Stimulated activated CD4-positive, alpha-beta T cell treated with anti-CD3 and anti-CD28 coated beads, Interleukin-1b, Interleukin-23, amount 100 ng/mL, for 4 hours (primary cell): ENCODE measurements around the gene TRAF3IP1.
"Not testable (repeated sequence)": the region's sequence is repeated elsewhere in the genome, so short reads cannot be mapped to it uniquely, and the experiment has no call there.

Source experiments
- DNase-seq, 2 donors: peaks; one replicate each; pipeline ENCODE4 v3.0.0-alpha.2; 2020; ENCODE audit warnings: low read depth in 2 of 2

TRAF3IP1 gene

GRCh38 chr2:238426568-238427434 lies 106.5 kb downstream of the TRAF3IP1 start, which contains the start of gene ASB1:
Gene ASB1, plus strand, starts transcription at chr2:238426927. Its CDS starts 144 bp downstream, at chr2:238427071.
- peak; percentile 71 to 74 for DNase-seq

DNA sequence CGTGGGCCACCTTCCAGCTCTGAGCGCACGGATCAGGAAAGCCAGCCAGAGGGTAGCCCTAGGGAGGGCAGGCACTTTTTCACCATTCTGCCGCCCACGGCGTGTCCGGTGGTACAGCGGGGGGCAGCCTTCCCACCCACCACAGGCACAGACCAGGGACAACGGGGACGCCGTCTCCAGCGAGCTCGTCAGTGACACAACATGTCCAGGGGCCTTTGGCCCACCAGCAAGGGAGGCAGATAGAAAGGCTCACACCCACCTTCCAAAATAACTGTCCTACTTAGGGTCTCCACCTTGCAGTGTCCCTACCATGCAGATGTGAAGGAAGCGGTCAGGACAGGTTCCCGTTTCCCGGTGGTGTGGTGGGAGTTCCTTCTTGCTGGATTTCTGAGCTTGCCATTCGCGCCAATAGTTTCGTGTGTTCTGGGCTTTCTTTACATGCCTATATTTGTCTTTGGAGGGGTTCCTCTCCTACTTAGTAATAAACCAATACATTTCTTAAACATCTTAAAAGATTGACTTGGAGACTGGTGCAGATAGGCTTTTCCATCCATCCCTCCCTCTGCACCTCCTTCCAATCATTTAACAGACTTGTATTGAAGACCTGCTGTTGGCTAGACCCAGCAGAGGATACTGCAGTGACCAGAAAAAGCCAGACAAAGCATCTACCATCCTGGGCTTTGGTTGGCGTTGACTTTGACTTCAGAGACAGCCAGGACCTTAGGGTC lies 107.3 kb downstream of the TRAF3IP1 start:
- no peak for DNase-seq

GRCh38 chr2:238428866-238429265 lies 108.5 kb downstream of the TRAF3IP1 start:
- DNase-seq = no peak

- DNase-seq = no peak
Measured at GRCh38 chr2:238430781-238431180, 110.5 kb downstream of the TRAF3IP1 start.

DNA sequence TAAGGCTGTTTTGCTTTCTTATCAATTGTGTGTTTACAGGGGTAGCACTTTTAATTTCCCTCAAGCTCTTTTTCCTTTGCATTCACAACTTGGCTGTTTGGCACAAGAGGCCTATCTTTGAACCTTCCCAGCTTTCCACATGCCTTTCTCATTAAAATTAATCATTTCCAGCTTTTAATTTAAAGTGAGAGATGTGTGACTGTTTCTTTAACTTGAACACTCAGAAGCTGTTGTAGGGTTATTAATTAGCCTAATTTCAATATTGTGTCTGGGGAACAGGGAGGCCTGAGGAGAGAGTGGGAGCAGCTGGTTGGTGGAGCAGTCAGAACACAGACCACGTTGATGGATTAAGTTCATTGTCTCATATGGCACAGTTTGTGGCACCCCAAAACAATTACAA lies 111.1 kb downstream of the TRAF3IP1 start:
- DNase-seq = no peak

DNA sequence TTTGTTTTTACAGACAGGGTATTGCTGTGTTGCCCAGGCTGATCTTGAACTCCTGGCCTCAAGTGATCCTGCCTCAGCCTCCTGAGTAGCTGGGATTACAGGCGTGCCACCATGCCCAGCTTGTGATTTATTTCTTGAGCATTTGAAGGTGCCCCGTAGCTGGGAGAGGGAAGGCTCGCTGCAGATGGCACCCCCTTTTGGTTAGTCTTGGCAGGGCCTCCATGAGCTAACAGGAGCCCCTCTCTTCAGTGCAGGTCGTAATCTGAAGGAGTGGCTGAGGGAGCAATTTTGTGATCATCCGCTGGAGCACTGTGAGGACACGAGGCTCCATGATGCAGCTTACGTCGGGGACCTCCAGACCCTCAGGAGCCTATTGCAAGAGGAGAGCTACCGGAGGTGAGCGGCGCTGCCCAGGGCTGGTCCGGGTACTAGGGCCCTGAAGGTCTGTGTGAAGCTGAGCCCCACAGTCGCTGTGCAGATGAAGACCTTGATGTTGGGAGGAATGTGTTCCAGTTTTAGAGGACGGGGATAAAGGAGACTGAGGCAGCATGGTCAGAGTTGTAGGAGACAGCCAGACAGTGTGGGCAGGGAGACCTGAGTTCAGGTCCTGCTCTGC lies 113.1 kb downstream of the TRAF3IP1 start:
- DNase-seq = no peak

DNA sequence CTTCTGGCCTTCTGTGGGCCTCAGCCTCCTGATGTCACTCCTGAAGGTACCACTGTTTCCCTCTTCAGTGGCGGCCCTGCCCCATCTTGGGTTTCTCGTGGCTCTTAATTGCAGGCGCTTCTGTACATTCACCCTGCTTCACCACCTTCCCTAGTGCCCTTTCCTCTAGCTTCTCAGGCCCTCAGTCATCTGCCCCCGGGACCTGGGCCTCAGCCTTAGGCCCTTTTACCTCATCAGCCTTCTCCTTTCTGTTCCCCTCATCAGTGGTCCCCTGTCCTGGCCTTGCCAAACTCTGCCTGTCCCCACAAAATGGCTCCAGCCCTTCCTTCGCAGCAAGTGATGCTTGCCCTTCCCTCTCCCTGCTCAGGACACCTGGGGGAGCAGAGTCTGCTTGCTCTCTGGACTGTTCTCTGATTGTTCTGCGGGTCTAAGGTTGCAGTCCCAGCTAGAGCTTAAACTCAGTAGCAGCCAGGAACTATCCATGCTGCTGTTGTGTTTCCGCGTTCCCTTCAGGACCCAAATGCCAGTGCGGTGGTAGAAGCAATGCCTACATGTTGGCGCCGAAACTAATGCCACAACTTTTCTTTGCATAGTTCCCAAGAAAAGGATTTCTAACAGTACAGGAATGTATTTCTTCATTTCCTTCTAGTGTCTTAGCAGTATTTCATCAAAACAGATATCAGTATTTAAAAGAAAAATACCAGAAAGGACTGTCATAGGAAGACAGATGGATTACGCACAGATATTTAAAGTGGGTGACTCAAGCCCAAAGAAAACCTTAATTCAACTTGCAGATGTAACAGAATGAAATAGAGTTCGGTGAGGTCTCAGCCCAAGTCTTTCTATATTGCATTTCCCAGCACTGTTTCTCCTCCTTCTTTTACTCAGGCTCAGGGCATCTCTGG lies 113.9 kb downstream of the TRAF3IP1 start:
- DNase-seq = no peak

GRCh38 chr2:238434846-238435751 lies 114.8 kb downstream of the TRAF3IP1 start:
- DNase-seq = no peak

DNA sequence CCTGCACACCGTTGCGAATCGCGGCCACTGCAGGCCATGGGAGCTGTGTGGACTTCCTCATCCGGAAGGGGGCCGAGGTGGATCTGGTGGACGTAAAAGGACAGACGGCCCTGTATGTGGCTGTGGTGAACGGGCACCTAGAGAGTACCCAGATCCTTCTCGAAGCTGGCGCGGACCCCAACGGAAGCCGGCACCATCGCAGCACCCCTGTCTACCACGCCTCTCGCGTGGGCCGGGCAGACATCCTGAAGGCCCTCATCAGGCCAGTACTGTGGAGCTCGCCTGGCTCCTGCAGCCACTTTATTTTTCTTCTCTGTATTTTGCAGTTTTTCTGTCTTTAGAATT lies 115.4 kb downstream of the TRAF3IP1 start:
- DNase-seq = no peak

- peak; percentile 14 to 52 for DNase-seq
Measured at GRCh38 chr2:238438856-238439849, 118.8 kb downstream of the TRAF3IP1 start.

DNA sequence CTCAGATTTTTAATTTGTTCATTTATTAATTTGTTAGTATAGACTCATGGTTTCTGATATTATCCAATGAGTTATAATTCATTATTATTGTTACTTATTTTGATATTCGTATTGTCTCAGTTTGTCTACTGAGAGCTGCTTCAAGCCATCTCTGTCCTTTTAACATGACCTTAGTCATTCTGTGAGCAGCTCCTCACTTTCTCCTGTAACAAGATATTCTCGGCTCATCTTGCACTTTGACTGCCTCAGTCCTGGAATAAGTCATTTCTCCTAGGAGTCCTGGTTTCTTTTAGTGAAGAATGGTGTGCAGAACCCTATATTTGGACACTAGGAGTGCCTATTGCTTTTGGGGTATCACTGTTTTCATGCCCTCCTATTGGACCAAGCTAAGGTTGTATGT lies 119.6 kb downstream of the TRAF3IP1 start:
- no peak for DNase-seq

DNA sequence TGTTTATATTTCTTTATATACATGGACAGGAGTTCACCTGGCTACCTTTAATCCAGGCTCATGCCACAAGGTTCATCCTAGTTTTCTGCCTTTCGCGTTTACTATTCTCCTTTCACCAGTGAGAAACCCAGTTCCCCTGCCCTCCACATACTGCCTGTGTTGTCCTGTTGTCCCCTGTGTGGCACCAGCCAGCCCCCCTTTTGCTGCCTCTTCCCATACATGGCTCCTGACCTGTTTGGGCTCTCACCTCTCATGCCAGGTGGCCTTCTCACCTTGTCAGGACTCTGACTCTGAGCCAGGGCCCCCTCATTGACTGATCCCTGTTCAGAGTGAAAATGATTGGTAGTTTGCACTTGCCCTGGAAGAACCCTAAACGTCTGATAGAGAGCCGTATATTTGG lies 120.0 kb downstream of the TRAF3IP1 start:
- no peak for DNase-seq

DNA sequence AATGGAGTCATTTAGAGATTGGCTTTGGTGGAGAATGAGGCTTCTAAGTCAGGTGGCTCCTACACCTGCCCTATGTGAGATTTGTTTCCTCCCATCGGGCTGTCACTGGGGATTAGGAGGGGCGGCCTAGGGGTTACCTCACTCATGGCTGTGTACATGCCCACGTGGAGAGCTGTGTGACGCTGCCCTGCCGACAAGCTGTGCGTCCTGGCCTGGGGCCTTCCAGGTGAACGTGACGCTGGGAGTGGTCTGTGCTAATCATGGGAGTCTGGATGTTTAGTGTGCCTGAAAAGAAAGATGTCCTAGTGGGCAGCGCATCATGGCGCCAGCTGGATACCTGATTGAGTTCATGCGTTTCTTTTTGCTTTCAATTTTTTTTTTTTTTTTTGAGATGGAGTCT lies 120.4 kb downstream of the TRAF3IP1 start:
- no peak for DNase-seq

- DNase-seq = no peak
Measured at GRCh38 chr2:238441262-238442114, 121.2 kb downstream of the TRAF3IP1 start.

DNA sequence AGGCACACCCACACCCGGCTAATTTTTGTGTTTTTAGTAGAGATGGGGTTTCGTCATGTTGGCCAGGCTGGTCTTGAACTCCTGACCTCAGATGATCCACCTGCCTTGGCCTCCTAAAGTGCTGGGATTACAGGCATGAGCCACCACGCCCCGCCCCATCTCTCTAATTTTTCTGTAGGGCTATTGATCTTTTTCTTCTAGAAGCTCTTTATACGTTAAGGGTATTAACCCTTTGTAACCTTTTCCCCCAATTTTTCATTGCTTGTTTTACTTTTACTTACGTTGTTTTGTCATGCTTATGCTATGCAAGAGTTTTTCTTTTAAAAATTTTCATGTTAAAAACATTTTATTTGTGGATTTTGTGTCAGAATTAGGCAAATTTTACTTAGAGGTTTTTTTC lies 121.9 kb downstream of the TRAF3IP1 start:
- not testable (repeated sequence) for DNase-seq

- no peak for DNase-seq
Measured at GRCh38 chr2:238444242-238444641, 123.9 kb downstream of the TRAF3IP1 start.

DNA sequence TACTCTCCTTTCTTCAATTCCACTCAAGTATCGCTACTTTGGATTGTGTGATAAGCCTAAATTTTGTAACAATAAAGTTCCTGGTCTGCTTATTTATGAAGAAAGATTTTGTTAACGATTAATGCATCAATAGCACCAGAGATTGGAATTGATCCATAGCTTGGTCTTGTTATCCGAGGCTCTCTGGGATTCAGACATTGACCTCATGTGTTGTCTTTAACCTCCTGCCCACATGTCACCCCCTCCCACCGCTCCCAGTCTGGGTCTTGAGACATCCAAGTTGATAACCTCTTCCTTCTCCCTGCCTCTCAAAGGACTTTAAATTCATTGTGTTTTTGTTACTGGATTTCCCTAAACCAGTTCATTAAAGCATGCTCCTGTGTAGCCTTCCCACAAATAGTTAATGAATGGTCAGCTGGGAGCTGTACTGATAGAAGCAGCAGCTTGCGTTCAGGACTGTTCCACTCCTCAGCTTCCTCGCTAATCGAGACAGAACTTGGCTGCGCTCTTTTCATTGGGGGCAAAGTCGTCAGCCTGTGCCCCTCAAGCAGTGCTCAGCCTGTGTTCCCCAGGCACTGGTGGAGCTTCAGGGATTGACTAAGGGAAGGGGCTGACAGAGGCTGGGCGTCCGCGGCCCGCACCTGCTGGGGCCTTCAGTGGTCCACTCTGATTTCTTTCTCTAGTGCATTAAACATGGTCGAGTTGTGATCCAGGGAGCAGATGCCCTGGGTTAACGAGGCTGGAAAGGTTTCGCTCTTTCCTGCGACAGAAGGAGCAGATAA lies 125.3 kb downstream of the TRAF3IP1 start:
- no peak for DNase-seq

GRCh38 chr2:238446371-238446770 lies 126.1 kb downstream of the TRAF3IP1 start:
- DNase-seq = no peak
